Stimulated activated CD4-positive, alpha-beta T cell treated with anti-CD3 and anti-CD28 coated beads, TNF-alpha, amount 100 ng/mL, for 48 hours (primary cell): ENCODE data around the gene MTUS2.

Experiments used
- DNase-seq, 3 donors: peaks; one replicate each; pipeline ENCODE4 v3.0.0-alpha.2; 2020; ENCODE audit warnings: low read depth in 3 of 3

The MTUS2 gene

DNA sequence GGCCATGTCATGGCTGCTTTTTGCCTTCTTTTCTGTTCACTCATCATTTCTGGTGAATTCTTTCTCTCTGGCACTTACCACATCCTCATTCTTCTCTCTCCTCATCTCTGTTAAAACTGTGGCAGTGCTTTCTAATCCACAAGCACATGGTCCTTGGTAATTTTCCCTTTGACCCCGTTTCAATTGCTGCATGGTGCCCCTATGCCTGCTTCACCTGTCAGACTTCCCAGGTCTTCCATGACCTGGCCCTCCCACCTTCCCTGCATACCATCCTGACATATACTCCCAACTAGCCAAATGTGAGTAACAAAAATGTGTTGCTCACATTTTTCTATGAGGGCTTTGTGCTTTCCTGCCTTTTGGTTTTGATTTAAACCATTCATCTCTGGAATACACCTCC, 286.5 kb downstream of the MTUS2 start:
- no peak for DNase-seq

DNA sequence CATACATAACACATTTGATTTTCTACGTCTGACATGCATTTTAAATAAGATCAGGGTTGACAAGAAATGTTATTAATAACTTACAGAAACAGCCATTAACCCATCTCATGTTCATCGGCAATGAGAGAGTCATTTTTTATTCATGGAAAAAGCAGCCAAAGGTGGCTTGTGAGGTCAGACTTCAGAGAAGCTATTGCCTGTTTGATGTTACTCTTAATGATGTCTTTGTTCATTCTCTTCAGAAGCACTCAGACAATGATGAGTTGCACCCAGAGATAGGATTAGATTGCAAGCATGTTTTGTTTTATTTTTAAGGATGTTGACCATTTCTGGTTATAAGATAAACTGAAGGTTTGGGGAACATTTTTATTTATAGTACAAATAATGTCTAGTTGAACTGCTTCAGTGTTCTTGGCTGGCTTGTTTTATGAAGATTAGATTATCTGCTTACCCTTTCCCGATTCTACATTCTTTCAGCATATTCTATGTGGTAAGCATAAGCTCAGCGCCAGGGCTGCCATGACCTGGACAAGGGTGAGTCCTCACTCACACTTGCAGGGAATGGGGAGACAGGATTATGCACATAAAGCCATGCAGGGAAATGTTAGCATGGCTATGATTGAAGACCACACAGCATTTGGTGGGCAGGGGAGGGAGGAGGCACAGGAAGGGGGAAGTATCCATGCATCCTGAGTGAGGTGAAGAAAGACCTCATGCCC, 288.1 kb downstream of the MTUS2 start:
- no peak for DNase-seq

DNA sequence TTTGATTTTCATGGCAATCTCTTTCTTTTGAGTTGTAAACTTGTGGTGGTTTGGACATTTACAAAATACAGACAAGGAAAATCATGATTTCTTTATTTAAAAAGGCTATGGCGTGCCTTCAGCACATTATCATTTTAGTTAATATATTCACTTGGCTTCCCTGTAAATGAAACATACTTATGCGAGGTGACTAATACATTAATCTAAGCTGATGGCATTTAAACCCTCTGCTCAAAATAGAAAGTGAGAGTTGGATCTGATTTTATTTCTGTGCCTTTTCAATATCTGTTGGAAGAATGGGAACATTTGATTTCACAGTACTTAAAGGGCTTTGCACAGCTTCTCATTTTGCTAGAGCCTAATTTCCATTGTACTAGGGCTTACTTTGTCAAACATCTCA, 289.8 kb downstream of the MTUS2 start:
- no peak for DNase-seq

GRCh38 chr13:29111446-29111845, 291.3 kb downstream of the MTUS2 start:
- DNase-seq = no peak

GRCh38 chr13:29115842-29116241, 295.7 kb downstream of the MTUS2 start:
- no peak for DNase-seq

DNA sequence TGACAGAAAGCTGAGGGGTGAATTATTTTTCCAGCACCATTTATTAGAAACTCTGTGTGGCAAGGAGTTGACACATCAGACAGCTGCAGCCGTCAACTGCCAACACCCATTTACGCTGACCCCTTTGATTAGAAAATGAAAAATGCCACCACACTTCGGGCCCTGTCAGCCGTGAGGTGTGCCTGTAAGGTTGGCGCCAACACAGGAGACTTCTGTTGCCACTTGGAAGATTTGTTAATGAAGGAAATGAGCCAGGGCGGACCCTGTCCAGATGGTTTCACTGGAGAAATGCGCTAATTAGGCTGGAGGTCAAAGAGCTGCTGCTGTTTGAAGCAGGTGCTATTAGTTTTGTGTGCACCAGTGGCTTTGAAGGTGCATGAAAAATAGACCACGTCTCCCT, 297.5 kb downstream of the MTUS2 start:
- DNase-seq = no peak

DNA sequence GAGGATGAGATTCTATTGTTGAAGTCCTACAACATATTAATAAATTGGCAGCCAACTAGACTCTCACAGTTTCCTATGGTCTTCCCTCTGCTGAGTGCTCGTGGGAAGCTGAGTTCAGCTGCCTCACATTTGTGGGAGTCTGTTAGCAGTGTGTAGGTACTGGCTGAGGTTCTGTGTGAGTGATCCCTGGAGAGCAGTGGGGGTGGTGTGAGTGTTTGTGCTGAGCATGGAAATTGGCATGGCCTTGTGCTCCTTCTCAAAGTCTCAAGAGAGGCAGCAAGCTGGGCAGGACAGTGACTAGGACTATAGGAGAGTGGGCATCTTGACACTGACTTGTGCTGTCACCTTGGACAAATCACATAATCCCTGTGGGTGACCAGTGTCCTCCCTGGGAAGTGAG, 298.3 kb downstream of the MTUS2 start:
- DNase-seq = no peak

GRCh38 chr13:29125191-29125933, 305.2 kb downstream of the MTUS2 start:
- no peak for DNase-seq

GRCh38 chr13:29125934-29126424, 305.8 kb downstream of the MTUS2 start:
- no peak for DNase-seq

DNA sequence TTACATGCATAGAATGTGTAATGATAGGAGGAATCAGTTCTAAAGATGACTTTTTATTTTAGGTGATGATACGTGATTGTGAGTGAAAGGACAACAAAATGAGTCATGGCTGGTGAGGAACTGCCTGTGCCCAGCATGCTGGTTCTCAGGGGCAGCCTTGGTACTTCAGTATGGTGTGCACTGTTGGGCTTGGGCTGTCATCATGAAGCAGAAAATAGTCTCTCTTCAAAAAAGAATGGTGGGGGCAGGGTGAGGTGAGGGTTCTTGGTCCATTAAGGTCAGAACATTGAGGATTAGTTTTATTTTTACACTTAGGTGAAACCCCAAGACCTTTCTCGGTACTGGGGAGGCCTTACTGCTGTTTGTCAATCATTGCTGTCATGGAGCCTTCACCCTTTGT, 309.5 kb downstream of the MTUS2 start:
- DNase-seq = no peak

DNA sequence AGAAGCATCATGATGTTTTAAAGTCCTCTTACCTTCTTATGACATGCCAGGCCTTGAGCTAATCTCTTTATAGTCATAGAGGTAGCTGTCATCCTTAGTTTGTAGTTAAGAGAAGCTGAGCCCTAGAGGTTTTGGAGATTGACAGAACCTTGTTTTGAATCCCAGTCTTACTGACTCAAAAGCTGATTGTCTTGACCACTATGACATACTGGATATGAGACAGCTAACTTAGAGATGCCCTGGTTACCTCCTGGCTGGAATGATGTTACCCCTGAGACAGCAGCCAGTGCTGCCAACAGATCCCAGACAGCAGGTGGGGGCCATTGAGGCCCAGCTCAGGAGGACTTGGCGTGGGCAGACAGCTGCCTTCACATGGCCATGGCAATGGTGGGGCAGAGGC, 311.0 kb downstream of the MTUS2 start:
- DNase-seq = no peak

DNA sequence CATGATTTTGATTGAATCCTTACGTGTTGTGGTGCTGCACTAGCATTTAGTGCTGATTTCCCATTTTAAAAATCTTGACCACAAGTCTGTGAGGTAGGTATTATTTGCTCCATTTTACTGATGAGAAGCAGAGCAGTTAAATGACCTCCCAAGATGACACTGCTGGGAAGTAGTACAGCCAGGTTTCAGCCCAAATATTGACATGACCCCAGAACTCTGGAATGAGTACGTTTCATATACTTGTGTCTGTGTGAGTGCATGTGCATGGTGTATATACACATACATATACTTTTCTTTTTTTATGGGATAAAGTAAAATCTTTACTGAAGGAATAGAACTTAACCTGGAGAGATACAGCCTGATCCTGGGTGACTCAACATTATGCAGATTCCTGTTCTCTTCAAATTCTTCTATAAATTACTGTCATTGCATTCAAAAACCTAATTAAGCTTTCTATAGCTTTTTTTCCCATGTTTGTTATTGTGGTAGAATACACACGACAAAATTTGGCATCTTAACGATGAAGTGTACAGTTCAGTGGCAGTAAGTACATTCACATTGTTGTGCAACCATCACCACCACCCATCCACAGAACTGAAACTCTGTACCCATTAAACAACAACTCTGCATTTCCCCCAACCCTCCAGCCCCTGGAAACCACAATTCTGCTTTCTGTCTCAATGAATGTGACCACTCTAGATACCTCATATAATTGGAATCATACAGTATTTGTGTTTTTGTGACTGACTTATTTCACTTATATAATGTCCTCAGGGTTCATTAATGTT, 311.9 kb downstream of the MTUS2 start:
- DNase-seq = no peak

DNA sequence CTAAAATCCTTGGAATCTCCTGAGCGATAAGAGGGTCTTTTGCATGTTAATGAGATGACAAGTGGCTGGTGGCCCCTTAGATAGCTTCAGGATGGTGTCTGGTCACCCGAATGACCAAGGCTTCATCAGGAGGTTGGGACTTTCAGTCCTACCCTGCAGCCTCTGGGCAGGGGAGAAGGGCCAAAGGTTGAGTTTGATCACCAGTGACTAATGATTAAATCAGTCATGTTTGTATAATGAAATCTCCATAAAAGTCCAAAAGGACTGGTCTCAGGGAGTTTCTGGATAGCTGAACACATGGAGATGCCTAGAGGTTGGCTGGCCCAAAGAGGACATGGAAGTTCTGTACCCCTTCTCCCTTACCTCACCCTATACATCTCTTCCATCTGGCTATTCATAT, 316.2 kb downstream of the MTUS2 start:
- no peak for DNase-seq

DNA sequence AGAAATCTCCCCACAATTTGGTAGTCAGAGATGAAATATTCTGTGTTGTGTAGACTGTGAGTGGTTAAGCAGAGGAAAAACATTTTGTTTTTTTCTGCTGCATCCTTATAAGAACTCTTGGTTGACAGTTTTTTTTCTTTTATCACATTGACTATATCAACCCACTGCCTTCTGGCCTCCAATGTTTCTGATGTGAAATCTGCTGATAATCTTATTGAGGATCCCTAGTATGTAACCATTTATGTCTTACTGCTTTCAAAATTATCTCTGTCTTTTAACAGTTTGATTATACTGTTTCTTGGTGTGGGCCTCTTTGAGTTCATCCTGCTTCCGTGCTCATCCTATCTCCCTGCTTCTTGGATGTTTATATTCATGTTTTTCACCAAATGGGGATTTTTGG, 316.9 kb downstream of the MTUS2 start:
- no peak for DNase-seq

DNA sequence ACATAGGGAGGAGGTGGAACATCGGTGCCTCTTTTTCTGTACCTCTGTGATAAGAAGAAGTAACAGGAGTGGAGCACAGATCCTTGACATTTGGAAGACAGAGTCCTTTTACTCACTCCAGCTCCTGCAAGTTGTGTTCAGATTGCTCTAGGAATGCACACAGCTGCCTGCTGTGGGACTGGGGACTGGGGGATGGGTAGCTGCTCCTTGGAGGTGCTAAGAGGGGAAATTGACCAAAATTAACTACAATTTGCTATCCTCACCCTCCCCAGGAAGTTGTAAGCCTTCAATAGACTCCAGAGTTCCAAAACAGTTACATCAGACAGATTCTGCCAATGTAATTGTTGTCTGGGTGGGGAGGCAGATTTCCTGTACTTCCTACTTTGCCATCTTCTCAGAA, 317.9 kb downstream of the MTUS2 start:
- no peak for DNase-seq

DNA sequence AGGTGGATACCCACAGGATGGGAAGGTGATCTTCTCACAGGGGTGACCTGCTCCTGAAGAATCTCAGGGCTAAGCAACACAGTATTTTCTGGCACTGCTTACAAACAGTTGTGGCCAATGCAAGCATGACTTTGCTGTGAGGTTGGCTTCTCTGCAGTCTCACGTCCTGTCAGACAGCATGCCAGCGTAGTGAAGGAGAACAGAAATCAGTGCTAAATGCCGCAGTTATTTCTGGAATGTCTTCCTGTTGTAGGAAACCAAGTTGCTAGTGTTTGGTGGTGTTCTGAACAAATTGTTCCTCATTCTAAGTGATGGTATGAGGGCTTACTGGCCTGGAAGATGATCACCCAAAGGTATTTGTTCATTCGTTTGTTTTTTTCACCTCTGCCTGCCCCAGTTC, 320.1 kb downstream of the MTUS2 start:
- DNase-seq = no peak

DNA sequence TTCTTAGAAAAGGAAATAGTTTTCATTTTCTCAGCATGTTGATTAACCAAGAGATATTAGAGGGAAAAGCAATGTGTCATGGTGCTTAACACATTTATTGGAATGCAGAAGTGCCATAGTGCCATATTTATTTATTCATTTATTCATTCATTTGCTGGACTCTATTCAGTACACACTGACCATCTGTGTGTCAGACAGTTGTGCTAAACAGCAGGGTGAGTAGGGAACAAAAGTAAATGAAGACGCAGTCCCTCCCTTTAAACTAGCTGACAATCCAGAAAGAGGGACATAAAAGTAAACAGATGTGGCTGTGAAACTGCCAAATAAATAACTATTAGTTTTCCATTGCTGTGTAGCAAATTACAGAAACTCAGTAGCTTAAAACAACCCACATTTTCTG, 323.7 kb downstream of the MTUS2 start:
- no peak for DNase-seq

DNA sequence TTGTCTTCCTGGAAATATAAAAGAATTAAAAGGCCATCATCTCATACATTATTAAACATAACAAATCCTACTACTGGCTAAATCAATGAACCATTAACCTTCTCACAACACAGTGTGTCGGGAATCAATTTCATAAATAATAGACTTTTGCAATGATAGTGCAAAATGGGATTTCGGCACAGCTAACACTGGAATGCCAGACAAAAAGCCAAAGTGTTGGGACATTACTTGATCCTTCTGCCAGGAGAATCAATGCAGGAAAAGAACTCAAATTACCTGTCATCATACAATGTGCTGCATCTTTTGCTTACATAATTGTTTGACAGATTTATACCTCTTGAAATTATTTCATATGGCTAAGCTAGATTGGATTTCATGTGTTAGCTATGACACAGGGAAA, 334.3 kb downstream of the MTUS2 start:
- DNase-seq = no peak

- DNase-seq = no peak
Observed at GRCh38 chr13:29156136-29156535, 336.0 kb downstream of the MTUS2 start.

GRCh38 chr13:29159871-29160270, 339.7 kb downstream of the MTUS2 start:
- DNase-seq = no peak

DNA sequence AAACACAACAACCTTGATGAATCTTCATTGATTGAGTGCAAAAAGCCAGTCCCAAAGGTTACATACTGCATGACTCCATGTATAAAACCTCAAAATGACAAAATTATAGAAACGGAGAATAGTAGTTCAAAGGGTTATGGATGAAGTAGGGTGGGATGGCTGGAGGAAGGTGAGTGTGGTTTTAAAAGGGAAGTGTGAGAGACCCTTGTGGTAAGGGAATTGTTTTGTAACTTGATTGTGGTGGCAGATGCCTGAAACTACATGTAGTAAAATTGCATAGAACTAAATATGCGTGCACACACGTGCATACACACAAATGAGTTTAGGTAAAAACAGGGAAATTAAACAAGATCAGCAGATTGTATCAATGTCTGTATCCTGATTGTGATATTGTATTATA, 340.7 kb downstream of the MTUS2 start:
- DNase-seq = no peak

DNA sequence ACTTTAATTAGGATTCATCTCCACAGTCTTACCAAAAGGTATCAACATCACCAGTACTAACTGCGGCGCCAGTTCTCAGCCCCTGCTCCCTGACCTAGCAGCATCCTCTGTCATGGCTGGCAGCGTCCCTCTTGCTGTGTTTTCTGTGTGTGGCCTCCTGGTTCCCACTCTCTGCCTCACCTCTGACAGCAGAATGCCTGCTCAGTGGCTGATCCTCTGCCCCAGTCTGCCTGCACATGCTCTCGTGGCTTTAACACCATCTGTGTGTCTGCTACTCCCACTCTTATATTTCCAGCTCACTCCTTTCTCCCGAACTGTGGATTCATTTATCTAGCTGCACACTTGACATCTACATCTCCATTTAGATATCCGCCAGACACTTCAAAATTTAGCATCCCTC, 341.5 kb downstream of the MTUS2 start:
- no peak for DNase-seq
